SHP77 (cell line): ENCODE results near the gene HNRNPU.
A peak's percentile ranks its signal among the peaks of the same experiment; 100 is the strongest.

ENCODE experiments used
- DNase-seq, 2 experiments: peaks; one replicate each; lab custom pipeline; 2025; lab: John Stamatoyannopoulos, UW

Gene HNRNPU

DNA sequence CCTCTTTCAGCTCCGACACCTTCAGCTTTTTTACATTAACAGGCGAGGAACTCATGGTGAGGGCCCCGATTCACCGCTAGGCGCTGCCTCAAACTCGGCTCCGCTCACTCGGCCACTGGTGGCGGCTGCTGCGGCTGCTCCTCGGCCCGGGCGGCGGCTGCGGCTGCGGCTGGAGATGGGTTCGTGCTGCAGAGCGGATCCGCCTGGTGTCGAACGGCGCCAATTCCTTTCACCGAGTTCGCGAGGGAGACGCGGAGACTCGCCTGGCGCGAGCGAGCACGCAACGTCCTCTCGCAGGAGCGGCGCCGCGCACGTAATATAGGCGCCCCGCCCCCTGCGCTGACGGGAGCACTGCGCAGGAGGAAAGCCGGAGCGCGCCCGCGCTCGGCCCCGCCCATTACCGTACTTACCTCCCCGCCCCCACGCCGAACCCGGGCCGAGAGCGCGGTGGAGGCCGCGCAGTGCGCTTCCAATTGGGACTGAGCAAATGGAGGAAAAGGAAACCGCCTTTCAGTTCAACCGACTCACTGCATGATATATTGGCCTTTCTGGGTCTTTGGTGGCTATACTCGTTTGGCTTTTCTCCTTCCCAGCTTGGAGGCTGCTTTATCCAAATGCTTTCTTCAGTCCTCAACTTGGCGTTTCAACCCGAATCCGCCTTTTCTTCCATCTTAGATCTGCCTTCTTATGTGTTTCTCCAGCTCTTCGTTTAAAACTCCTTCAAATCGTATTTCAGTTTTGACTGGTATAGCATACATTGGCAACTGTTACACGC is at the start of gene HNRNPU:
Gene HNRNPU (minus strand): TSS at position 291 of the 775 bp plus-strand sequence. CDS start 236 bp downstream, at position 55.
- DNase-seq, result peak; percentile 87 to 94

DNA sequence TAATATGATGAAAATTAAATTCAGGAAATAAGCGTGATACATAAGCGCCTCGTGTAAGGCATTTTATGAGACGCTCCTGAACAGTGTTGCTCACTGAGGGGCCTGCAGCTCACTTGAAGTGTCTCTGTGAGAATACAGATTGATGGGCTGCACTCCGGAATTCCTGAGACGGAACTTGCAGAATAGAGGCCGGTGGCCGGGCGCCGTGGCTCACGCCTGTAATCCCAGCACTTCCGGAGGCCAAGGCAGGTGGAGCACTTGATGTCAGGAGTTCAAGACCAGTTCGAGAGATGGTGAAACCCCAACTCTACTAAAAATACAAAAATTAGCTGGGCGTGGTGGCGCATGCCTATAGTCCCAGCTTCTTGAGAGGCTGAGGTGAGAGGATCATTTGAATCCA is 49.5 kb upstream of the HNRNPU start:
- no peak for DNase-seq

DNA sequence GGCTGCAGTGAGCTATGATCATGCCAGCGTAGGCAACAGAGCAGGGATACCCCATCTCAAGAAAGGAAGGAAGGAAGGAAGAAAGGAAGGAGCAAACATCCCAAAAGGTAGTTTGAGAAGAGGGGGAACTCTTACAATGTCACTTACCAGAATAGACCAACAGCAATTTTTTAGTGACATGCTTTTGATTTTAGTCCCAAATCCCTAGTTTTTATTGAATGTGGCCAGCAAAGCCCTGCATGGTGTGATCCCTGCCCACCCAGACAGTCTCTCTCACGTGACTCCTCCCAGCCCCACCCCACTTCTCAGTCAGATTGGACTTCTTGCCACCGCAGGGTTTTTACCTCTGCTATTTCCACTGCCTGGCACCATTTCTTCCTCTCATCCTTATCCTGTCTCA is 39.8 kb upstream of the HNRNPU start:
- no peak for DNase-seq

DNA sequence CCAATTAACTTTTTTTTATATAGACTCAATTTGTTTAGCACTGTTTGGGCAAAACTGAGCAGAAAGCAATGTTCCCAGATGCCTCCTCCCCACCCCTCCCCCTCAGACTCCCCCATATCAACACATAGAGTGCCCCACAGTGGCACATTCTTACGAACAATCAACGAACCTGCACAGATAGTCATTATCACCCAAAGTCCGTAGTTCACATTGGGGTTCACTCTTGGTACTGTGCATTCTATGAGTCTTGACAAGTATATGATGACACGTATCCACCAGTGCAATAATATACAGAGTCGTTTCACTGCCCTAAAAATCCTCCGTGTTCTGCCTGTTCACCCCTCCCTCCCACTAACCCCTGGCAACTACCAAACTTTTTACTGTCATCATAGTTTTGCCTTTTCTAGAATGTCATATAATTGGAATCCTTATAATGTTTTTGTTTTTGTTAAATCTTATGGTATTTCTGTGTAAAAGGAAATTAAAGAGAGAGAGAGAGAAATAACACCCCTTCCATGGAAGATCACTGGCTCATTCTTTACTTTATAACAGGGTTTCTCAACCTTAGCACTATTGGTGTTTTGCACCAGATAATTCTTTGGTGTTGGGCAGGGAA is 37.2 kb upstream of the HNRNPU start:
- no peak for DNase-seq

DNA sequence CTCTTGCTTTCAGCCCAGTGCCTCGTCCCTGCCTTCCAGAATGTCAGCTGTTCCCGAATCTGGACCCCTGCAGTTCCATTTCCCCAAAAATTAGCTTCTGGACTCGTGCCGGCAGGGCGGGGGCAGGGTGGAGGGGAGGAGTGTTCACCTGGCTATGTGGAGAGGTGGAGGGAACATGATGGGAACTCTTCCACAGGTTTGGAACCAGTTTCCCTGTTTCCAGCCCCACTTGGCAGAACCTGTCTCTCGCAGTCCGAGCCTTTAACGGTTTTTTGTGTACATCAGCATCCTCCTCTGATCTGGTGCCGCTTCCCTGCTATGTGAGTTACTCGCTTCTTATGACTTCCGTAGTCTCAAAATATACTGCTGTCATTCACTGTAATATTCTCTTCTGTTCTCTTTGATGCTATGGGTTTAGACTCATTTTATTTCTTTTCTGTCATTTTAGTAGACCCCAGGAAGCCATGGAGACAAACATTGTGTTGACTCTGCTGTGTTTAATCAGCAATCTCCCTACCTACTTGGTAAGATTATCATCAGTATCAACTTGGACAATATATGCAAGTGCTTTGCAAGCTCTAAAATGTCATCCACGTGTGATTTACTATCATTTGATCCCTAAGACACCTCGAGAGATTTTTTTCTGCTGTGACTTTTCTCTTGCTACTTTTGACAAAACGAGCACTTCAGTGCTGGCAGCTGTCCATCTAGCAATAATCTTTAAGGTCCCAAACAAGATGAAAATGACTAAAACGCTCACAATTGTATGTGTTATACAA is 33.3 kb upstream of the HNRNPU start:
- DNase-seq, result no peak

DNA sequence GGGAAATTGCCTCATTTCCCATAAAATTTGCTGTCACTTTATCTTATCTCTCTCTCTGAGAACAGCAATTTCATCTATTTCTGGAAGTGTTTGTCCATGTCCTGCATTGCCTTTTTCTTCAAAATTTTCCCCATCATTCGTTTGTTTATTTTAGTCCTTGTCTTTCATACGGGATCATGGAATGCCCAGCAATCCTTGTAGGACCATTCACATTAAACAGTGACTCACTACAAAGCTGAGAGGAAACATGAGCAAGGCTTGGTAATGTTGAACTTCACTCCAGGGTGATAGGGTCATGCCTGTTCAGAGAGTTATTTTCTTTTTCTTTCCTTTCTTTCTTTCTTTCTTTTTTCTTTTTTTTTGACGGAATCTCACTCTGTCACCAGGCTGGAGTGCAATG is 32.2 kb upstream of the HNRNPU start:
- no peak for DNase-seq

DNA sequence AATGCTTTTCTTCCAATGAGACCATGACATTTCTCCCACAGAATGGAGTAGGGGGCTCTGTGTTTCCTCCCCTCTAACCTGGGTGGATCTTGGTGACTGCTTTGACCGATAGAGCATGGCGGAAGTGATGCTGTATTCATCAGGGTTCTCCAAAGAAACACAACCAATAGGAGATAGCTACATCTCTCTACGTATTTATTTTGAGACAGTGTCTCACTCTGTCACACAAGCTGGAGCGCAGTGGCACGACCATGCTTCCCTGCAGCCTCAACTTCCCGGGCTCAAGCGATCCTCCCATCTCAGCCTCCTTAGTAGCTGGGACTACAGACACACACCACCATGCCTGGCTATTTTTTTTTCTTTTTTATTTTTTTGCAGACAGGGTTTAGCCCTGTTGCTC is 29.5 kb upstream of the HNRNPU start:
- no peak for DNase-seq

DNA sequence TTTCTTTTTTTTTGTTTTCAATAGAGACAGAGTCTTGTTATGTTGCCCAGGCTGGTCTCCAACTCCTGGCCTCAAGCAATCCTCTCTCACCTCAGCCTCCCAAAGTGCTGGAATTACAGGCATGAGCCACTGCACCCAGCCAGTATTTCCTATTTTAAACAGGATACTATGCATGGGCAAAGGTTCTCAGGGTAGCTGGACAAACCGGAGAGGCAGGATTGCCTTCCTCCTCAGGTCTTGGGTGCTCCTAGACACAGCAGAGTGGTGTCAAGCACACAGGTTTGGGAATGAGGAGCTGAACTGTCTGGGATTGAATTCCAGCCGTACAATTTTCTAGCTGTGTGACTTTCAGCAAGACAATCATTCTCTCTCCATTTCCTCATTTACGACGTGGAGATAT is 22.9 kb upstream of the HNRNPU start:
- DNase-seq, result no peak

DNA sequence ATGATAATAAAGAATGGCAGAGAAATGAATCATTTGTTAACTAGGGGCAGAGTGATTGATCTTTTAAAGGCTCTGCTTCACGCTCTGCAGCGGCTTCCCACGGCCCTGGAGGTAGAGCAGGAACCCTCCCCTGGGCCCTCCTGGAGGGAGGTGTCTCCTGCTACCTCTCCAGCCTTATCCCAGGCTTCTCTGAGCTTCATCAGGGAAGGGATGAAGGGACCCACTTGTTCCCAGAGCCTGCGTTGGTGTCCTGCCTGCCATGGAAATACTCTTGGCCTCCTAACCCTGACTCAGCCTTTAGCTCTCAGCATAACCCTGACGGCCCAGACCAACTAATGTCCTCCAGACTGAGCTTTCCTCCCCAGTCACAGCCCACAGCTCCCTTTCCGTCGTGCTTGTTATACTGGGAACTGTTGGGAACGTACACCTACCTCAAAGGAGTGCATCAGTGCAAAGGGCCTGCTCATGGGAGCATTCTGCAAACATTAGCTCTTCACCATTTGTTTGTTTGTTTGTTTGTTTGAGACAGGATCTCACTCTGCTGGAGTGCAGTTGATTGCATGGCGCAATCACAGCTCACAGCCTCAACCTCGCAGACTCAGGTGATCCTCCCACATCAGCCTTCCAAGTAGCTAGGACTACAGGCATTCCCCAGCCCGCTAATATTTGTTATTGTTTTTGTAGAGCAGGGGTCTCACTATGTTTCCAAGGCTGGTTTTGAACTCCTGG is 17.4 kb upstream of the HNRNPU start:
- no peak for DNase-seq

DNA sequence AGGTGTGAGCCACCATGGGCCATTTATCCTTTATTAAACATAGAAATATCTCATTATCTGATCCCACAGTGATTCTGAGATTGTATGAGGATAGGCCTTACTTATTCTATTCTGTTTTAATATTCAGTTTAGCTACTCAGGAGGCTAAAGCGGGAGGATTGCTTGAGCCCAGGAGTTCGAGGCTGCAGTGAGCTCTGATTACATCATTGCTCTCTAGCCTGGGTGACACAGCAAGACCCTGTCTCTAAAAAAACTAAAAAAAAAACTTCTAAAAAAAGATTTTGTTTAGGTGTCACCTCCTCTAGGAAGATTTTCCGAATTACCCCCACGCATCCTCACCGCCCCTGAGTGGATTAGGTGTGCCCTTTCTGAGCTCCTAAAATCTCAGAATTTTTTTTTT is 14.3 kb upstream of the HNRNPU start:
- no peak for DNase-seq

DNA sequence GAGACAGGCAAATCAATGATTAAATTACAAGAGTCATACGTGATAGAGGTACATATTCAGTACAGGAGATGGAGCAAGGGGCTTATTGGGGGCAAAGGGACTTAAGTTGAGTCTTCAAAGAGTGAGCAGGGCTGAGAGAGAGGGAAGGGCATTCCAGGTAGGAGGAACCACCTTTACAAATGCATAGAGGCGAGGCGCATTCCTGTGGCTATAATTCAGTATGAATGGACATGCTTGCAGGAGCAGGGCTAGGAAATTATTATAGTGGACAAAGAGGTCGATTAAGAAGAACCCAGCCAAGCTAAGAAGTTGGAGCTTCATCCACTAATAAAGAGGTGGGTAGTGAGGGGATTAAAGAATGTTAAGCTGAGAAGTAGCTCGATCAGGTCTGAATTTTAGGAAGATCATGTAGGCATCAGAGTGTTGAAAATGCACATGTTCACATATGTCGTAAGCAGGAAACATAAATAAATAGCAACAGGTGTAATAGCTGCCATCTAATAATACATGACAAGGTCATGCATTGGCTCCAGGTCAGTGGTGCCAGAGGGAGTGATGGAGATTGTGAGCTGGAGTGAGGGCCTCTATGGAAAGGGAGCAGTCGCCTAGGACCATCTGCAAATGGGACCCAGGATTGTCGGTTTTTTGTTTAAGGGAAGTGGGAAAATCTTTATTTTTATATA is 12.0 kb upstream of the HNRNPU start:
- DNase-seq, result no peak

DNA sequence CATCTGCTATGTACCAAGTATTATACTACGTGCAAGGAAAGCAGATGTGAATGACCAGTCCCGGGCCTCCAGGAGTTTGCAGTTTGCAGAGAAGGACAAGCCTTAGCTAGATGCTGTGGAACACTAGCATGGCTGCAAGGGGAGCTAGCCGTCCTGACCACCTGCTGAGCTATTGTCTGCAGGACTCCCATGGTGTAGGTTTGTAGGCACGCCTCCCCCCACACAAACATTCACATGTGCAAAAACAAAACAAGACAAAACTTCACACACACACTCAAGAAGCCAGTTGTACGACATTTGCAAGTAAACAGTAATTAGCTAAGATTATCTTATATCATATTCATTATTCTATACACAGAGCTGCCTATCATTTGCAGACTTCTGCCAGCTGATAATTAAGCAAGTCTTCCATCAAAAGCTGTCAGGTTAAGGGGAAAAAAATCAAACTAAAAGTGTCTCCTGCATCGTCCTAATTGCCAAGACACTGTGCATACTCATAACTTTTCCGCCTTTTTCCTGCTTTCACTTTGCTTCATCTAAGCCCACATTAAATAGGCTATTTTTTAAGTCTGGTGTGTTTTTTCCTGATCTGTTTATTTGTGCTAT is 10.7 kb upstream of the HNRNPU start:
- DNase-seq, result no peak

DNA sequence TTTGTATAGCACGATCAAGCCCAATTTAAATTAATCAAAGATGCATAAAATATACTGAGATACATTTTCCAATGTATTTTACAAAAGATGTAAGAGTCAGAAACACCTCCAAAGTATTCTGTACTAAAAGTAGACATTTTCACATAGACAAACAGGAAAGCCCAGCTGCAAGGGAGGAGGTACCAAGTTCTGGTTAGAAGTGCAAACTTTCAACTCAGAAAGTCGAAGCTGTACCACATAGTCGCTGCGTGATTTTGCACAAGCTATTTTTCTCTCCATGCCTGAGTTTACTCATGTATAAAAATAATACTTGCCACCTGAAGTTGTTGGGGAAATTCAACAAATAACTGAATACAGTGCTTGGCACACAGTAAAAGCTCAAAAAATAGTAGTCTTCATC is 5.6 kb upstream of the HNRNPU start:
- DNase-seq, result no peak

DNA sequence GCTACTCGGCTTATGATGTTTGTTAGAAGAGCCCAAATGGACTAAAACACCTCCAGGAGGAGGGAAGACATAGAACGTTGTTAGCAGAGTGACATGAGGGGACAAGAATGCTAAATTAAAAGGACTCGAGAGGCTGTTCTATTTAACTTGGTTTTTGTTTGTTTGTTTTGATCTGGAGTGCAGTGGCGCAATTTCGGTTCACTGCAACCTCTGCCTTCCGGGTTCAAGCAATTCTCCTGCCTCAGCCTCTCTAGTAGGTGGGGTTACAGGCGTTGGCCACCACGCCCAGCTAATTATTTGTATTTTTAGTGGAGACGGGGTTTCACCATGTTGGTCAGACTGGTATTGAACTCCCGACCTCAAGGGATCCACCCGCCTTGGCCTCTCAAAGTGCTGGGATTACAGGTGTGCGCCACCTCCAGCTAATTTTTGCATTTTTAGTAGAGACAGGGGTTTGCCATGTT is 5.1 kb upstream of the HNRNPU start:
- DNase-seq, result no peak

DNA sequence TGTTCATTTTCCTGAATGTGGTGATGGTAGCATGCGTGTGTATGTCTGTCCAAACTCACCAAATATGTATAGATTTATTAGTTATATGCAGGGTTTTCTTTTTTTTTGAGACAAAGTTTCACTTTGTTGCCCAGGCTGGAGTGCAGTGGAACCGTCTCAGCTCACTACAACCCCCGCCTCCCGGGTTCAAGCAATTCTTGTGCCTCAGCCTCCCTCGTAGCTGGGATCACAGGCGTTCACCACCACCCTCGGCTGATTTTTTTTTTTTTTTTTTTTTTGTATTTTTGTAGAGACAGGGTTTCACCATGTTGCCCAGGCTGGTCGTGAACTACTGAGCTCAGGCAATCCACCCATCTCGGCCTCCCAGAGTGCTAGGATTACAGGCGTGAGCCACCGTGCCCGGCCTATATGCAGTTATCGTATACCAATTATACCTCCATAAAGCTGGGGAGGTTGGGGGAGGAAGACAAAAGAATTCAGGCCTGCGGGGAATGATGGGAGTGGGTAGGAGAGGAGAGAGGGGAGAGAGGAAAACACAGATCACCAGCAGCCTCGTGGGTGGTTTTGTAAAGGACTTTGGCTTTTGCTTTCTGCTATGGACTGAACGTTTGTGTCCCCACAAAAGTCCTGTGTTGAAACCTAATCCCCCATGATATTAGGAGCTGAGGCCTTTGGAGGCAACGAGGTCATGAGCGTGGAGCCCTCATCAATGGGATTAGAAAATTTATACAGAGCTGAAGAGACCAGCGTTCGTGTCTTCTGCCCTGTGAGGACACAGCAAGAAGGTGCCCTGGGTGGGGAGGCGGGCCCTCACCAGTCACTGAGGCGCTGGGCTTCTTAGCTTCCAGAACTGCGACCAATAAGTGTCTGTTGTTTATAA is 4.4 kb upstream of the HNRNPU start:
- DNase-seq, result no peak

DNA sequence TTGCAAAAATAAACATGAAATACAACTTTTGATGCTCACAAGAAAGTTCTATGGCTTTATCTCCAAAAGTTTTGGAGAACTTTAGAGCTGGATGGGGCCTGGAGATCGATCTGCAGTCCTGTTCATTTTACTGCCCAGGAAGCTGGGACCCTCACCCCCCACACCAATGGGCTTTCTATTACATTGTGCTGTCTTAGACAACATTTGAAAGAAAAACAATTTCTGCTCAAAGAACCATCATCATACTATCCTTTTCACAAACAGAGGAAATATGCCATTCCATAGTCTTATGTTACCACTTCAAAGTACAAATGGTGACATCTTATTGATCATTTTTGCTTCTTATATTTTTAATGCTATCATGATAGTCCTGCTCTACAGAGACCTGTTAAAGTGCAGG is 2.0 kb upstream of the HNRNPU start:
- DNase-seq, result no peak

DNA sequence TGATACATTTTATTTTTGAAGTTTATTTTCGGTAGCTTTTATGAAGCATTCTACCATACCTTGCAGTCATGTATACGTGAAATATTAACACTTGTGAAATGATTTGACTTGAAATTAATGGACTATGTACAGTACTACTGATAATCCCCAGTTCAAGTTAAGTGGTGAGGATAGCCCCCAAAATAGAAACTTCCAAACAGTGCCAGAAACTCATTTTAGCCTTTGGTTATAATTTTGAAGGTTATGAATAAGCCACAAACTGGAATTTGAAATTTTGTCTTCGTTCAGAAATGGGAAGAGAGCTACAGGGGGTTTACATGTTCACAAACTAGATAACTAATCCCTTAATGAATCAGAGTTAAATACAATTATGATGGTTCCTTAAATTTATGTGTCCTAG is 1.5 kb upstream of the HNRNPU start:
- no peak for DNase-seq

DNA sequence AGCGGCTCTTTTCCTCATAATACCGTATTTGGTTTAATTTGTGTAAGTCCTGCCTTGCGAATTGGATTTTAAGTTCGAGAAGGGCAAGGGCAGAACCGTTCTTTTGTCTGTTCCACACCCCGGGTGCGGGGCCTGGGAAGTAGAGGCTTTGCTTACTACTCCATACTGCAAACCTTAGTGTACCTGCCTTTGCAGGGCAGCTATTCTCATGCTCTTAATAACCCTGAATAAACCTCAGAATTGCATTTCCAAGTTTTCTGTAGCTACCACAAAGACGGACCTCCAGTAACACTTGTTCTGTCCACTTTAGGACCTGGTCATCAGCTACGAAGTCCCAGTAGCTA is 657 bp upstream of the HNRNPU start:
- peak; percentile 45 to 56 for DNase-seq

DNA sequence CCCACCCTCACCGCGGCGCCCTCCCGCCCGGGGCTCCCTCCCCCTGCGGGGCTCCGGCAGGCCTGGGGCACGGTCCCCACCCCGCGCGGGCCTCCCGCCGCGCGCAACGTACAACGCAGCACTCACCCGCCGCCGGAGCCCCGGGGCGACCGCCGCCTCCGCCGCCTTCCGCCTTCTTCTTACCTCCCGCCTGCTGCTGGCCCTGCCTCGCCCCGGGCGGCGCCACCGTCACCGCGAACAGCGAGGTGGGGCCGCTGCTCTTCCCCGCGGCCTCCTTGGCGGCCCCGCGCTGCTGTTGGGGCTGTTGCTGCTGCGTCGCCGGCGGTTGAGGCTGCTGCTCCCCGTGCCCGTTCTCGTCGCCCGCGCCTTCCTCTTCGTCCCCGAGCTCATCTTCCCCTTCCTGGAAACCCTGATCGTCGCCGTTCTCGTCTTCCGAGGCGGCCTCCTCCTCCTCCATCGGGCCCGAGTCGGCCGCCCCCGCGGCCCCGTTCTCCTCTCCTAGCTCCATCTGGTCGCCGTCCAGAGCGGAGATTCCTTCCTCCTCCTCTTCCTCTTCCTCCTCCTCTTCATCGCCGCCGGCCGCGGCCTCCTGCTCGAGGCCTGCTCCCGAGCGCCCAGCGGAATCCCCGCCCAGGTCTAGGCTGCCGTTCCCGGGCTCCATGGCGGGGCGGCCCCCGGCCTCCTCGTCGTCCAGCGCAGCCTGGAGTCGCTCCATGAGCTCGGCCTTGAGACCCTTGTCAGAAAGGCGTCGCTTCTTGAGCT is 671 bp downstream of the HNRNPU start:
- no peak for DNase-seq
